Thymus (tissue), 11 donors: Measurements from ENCODE around the gene RRAGD. TPM values are rescaled to one million over a fixed set of nuclear protein-coding genes. Genes with fewer than 3 reads are reported as not detected.

Experiments used
- DNase-seq, 9 donors: peaks; one replicate each; pipeline ENCODE4 v3.0.0-alpha.2; 2013; ENCODE audit warnings: low spot score in 9 of 9, low read depth in 6 of 9, missing footprints in 1 of 9
- H3K27ac ChIP-seq, 2 donors: one replicate each; pipeline ENCODE4 v1.5.1; 2013; ENCODE audit warnings: control low read depth in 1 of 2, low read depth in 1 of 2, low read length in 1 of 2, mild to moderate bottlenecking in 1 of 2, moderate library complexity in 1 of 2
- H3K27me3 ChIP-seq, 2 donors: one replicate each; pipeline ENCODE4 v1.5.1; 2013; ENCODE audit warnings: low read length in 1 of 2; ENCODE audit not compliant: control insufficient read depth in 2 of 2, insufficient read depth in 1 of 2
- H3K36me3 ChIP-seq, 2 donors: one replicate each; pipeline ENCODE4 v1.5.1; 2013; ENCODE audit warnings: low read length in 1 of 2, mild to moderate bottlenecking in 1 of 2, moderate library complexity in 1 of 2; ENCODE audit not compliant: control insufficient read depth in 2 of 2, insufficient read depth in 2 of 2
- H3K4me1 ChIP-seq, 2 donors: one replicate each; pipeline ENCODE4 v1.5.1; 2013; ENCODE audit warnings: low read length in 2 of 2; ENCODE audit not compliant: control insufficient read depth in 2 of 2, insufficient read depth in 2 of 2
- H3K4me3 ChIP-seq, 2 donors: one replicate each; pipeline ENCODE4 v1.5.1; 2013; ENCODE audit warnings: low read length in 2 of 2, control low read depth in 1 of 2, mild to moderate bottlenecking in 1 of 2
- H3K9me3 ChIP-seq, 2 donors: one replicate each; pipeline ENCODE4 v1.5.1; 2013; ENCODE audit warnings: low read length in 1 of 2, mild to moderate bottlenecking in 1 of 2; ENCODE audit not compliant: control insufficient read depth in 2 of 2, insufficient read depth in 1 of 2
- WGBS: extraction: QIAGEN DNeasy Blood & Tissue Kit; methylation state at CpG from one replicate; pipeline ENCODE4 v1.1.7; 2013; 5-methylcytosine and 5-hydroxymethylcytosine counted together
- polyA plus RNA-seq: library from polyadenylated mRNA; stranded (reverse); fragments of 200-250 nt; gene quantifications from one replicate; pipeline ENCODE4 v1.2.3, GENCODE V29; 2013
- total RNA-seq: library from RNA; stranded (reverse); fragments of 120-200 nt; gene quantifications from one replicate; pipeline ENCODE4 v1.2.4, GENCODE V29; 2013
- donor health status: healthy.

Gene RRAGD
- total and polyA plus RNA-seq, 2 donors: 13.0 to 17.9 TPM

DNA sequence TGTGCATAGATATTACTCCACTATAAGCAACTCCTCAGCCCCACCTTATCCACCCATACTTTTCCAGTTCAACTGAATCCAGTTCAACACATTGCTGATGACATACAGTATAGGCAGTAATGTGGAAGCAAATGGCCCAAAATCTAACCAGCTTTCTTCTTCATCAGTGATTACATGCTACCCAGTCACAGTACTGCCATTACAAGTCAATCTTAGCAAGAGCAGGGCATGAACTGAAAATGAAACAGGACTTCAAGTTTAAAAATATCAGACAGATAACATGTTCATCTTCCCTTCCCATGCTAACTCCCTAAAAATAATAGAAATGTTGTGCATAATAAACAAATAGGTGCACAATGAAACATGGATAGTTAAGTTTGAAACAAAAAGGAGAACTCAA, 19.2 kb downstream of the RRAGD start:
- peaks cover 0 to 4% of the 10 kb centered on the region in 2 donors for H3K9me3 ChIP-seq

DNA sequence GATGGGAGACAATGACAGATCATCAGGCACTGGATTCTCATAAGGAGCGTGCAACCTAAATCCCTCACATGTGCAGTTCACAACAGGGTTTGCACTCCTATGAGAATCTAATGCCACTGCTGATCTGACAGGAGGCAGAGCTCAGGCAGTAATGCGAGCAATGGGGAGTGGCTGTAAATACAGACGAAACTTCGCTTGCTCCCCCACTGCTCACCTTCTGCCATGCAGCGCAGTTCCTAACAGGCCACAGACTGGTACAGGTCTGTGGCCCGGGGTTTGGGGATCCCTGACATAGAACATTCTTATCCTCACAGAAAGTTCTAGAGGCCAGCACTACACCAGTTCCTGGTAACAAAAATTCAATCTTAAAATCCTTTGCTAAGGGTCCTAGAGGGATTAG, 23.2 kb downstream of the RRAGD start:
- WGBS: 98% methylated on average over 6 of the region's 6 CpGs
- Histone ChIP-seq H3K27ac (no peak overlapping the region), H3K4me1 (no peaks in the 10 kb centered on the region), H3K36me3 (peaks cover 3 to 4% of the 10 kb centered on the region in 2 donors), H3K27me3 (no peaks in the 10 kb centered on the region), H3K4me3 (no peak overlapping the region), H3K9me3 (no peaks in the 10 kb centered on the region)
- DNase-seq: no peak

More for the DNA sequence above, 19.2 kb downstream of the RRAGD start:
- Histone ChIP-seq H3K27ac (no peak overlapping the region), H3K27me3 (no peaks in the 10 kb centered on the region), H3K4me1 (no peaks in the 10 kb centered on the region), H3K4me3 (no peak overlapping the region), H3K36me3 (no peaks in the 10 kb centered on the region)
- DNase-seq: no peak

DNA sequence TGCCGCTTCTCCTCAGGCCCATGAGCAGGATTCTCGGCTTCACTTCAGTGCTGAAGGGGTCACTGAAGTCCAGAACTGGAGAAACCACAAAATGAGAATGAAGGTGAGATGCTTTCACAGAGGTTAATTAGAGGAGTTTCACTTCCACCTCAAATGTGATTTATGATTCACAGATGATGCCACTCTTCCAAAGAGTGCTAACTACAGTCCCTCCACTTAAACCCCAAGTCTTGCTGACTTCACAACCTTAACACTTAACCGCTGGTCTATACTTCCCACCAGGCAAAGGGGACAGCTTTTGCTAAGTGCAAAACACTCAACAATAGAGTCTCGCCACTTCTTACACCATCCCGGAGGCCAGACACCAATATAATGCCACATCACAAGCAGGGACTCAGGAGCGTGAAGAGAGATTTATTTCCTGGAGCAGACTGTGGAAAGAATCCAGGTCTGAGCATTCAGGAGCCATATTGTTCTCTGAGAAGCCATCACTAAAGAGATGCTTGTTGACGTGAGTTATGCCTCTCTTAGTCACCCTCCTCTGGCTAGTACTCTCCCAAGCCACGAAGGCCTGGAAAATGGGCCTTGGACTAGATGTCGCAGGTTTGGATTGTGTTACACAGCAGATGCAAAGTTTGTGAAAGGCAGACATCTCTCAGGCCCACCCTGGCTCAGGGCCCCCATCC, 24.4 kb downstream of the RRAGD start:
- peaks cover 3 to 4% of the 10 kb centered on the region in 2 donors for H3K36me3 ChIP-seq
- H3K4me1 ChIP-seq: no peaks in the 10 kb centered on the region
- 97% methylated on average over 9 of the region's 9 CpGs for WGBS
- H3K9me3 ChIP-seq: no peaks in the 10 kb centered on the region
- DNase-seq: no peak
- no peaks in the 10 kb centered on the region for H3K27me3 ChIP-seq
- no peak overlapping the region for H3K4me3 ChIP-seq
- H3K27ac ChIP-seq: no peak overlapping the region

DNA sequence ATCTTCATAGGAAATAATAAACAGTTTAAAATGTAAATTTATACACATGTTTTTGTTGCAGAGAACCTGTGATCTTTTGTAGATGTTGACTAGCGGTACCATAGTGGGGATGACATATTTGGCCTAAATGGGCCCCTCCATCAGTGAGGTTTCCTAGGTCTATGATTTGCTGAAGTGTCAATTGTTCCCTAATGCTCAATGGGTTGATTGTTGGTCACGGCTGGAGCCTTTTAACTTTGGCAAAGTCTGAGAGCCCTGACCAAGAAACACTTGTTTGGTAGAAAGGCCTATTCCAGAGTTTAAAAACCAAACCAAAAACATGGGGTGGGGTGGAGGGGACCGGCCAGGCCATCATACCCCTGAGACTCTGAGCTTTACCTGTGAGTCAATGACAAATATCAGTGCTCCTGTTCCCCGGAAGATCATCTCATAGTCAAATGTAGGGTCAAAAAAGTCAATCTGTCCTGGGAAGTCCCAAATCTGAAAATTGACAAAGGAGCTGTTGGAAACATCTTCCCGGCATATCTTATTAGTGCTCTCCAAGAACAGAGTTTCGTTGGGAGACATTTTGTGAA, 25.1 kb downstream of the RRAGD start:
- 98% methylated on average over 6 of the region's 6 CpGs for WGBS
- H3K4me3 ChIP-seq: no peak overlapping the region
- H3K36me3 ChIP-seq: peaks cover 3 to 4% of the 10 kb centered on the region in 2 donors
- no peak for DNase-seq
- no peaks in the 10 kb centered on the region for H3K9me3 ChIP-seq
- H3K27ac ChIP-seq: no peak overlapping the region
- no peaks in the 10 kb centered on the region for H3K27me3 ChIP-seq
- no peaks in the 10 kb centered on the region for H3K4me1 ChIP-seq

DNA sequence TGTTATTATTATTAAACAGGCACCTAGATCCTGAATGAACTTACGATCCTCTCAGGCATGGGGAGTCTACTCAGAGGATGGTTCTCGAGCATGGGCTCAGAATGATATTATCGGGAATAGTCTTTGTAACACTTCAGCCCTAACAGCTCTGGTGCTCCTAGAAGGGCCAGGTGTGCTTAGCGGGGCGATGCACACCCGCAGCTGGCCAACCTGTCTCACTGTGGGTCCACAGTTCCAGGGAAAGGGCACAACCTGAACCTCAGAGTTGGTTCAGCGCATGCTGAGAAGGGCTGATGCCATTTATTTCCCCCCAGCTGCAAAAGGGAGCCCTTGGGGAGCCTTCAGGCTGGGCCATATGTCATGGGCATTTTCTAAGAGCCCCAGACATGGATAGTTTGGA, 26.2 kb downstream of the RRAGD start:
- Histone ChIP-seq H3K4me1 (no peaks in the 10 kb centered on the region), H3K27ac (peak overlapping the region in 1 of 2 donors; percentile 22), H3K9me3 (no peaks in the 10 kb centered on the region), H3K36me3 (peaks cover 3 to 4% of the 10 kb centered on the region in 2 donors), H3K27me3 (no peaks in the 10 kb centered on the region), H3K4me3 (no peak overlapping the region)
- 98% methylated on average over 7 of the region's 7 CpGs for WGBS
- no peak for DNase-seq

- H3K27ac ChIP-seq: no peak overlapping the region
- no peak for DNase-seq
- peaks cover 3 to 4% of the 10 kb centered on the region in 2 donors for H3K36me3 ChIP-seq
- no peaks in the 10 kb centered on the region for H3K27me3 ChIP-seq
- H3K4me3 ChIP-seq: no peak overlapping the region
- 92% methylated on average over 5 of the region's 5 CpGs for WGBS
- H3K9me3 ChIP-seq: no peaks in the 10 kb centered on the region
- H3K4me1 ChIP-seq: no peaks in the 10 kb centered on the region
These were observed 26.9 kb downstream of the RRAGD start for GRCh38 chr6:89385156-89385667.

DNA sequence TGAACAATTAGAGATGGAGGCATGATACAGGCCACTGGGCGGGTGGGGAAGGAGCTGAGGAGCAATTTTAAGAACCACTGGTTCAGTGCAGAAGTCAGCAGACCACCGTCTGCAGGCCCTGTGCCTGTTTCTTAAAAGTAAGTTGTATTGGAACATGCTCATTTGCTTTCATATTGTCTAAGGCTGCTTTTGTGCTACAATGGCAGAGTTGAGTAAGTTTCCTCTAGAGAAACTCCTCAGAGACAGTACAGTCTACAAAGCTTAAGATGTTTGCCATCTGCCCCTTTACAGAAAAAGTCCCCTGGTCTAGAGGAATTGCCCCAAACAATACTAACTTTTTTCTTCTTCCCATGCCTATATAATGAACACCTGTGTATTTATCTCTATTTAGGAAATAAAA, 31.0 kb downstream of the RRAGD start:
- Histone ChIP-seq H3K4me1 (peaks cover 0 to 2% of the 10 kb centered on the region in 2 donors), H3K27ac (no peak overlapping the region), H3K27me3 (no peaks in the 10 kb centered on the region), H3K9me3 (no peaks in the 10 kb centered on the region), H3K36me3 (peaks cover 0 to 3% of the 10 kb centered on the region in 2 donors), H3K4me3 (no peak overlapping the region)
- no peak for DNase-seq
- 94% methylated on average over 2 of the region's 2 CpGs for WGBS

DNA sequence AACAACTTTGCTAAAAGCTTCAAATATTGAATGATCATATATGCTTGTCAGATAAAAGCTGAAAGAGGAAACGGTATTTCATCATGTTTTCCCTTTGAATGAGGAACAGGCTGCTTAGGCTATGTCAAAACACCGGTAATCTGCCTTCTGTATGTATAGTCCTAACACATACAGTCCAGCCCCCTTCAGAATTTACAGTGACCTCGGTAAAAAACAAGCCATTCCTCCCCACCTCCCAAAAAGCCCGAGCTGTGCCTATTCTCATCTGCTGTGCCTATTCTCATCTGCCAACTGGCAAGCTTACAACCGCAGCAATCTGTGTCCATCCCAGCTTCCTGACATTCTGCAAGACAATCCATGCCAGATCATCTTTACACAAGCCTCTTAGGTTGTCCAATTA, 32.8 kb downstream of the RRAGD start:
- no peaks in the 10 kb centered on the region for H3K36me3 ChIP-seq
- H3K27ac ChIP-seq: no peak overlapping the region
- peaks cover 6 to 8% of the 10 kb centered on the region in 2 donors for H3K4me1 ChIP-seq
- 73% methylated on average over 5 of the region's 5 CpGs for WGBS
- no peak overlapping the region for H3K4me3 ChIP-seq
- H3K9me3 ChIP-seq: no peaks in the 10 kb centered on the region
- H3K27me3 ChIP-seq: no peaks in the 10 kb centered on the region
- DNase-seq: no peak

GRCh38 chr6:89378628-89379027, 33.4 kb downstream of the RRAGD start:
- DNase-seq: no peak
- H3K27ac ChIP-seq: no peak overlapping the region
- H3K9me3 ChIP-seq: no peaks in the 10 kb centered on the region
- H3K36me3 ChIP-seq: no peaks in the 10 kb centered on the region
- no peaks in the 10 kb centered on the region for H3K27me3 ChIP-seq
- H3K4me3 ChIP-seq: no peak overlapping the region
- peaks cover 6 to 8% of the 10 kb centered on the region in 2 donors for H3K4me1 ChIP-seq
- 96% methylated on average over 4 of the region's 4 CpGs for WGBS
